HS-27A (cell line): ENCODE results near the gene MRPL24.

ENCODE experiments used
- DNase-seq: peaks from one replicate; pipeline ENCODE4 v3.0.0-alpha.2; 2012; ENCODE audit warnings: low read depth, missing footprints

Gene MRPL24

DNA sequence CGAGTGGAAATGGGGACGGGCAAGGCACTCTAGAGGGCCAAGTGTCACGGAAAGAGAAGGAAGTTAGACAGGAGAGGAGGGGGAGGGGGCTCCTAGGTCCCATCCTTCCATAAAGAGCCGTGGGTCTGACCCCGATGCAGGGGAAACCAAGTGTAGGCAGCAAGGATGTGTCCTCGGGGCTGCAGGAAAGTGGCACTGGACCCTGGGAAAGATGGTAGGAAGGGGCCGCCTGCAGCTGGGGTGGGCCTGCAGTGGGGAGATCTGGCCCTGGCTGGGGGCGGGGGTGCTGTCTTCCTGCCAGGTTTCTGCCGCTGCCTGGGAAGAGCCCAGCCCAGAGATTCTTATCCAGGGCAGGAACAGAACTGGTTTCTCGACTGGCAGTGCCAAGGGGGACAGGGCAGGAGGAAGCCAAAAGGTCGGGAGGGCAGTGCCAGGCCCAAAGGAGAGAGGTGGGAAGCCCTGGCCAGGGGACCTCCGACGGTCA is 48.4 kb downstream of the MRPL24 start:
- DNase-seq = no peak

DNA sequence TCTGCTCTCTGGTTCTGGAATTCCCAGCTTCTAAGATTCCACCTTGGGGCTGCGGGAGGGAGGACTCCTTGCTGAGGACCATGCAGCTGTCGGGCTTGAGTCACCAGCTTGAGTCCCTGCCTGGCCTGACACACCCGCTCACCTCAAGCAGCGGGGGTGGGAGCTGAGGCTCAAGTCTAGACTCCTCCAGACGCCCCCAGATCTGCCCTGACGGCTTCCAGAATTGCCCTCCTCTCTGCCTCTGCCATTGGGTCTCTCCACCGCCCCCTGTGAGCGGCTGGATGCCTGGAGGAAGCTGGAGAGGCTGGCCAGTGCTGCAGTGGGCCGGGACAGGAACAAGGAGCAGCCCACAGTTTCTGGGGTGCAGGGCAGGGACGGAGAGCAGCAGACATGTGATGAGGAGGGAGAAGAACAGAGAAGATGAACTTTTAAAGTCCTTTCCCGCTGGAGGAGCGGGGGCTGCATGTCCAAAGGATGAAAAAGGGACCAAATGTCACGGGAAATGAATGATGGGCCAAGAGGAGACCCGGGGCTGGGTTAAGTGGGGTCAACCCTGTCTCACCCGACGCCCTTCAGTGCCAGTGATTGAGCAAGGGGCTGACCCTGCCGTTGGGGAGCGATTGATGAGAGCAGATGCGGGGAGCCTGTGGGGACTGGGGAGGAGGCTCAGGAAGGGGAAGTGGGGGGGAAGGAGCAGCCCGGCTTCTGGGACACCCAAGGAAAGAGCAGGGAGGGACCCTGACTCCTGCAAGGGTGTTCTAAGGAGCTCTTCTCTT is 49.0 kb downstream of the MRPL24 start:
- no peak for DNase-seq

DNA sequence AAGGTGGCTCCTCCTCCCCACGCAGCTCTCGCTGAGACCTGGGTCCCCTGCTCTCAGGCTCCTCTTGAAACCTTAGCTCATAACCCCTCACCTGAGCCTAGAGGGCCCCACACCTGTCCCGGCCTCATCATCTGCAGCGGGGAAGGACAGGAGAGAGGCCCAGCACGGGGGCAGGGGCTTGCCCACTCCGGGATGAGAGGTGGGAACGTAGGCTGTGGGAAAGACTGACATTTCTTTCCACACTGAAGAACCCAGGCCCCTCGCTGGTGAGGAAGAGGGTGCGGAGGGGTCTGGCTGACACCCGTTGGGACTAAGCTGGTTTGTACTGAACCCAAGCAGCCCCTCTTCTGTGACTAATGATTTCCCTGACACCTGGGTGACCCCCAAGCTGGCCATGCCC is 49.7 kb downstream of the MRPL24 start:
- no peak for DNase-seq

- DNase-seq = no peak
Measured at GRCh38 chr1:156690675-156691036, 50.2 kb downstream of the MRPL24 start.

DNA sequence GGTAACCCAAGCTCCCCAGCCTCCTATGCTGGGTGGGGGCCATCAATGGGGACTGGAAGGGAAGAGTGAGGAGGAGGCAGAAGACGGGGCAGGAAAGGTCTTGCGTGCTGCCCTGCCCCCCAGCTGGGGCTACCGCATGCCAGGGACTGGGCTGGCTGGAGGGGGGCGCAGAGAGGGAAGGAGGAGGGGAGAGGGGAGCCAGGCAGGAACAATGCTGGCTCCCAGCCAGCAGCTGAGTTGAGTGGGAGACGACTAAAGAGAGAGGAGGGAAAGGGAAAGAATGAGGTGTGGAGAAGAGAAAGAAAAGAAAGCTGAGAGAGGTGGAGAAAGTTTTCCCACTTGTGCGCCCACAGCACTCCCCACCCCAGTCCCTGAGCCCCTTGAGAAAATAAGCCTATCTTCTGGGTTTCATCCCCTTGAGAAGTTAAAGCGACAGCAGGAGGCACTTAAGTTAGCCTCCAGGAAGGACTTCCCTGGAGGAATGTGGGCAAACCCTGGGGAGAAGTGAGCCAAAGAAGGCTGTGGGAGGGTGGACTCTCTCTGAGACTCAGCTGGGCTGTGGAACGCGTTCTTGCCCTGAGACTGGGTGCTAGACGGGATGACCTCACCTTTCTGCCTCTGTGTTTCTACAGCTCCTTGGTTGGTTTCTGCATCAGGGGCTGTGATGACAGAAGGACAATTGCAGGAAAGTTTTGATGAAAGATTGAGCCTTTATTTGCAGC is 50.8 kb downstream of the MRPL24 start:
- DNase-seq = no peak

- peak; percentile 49 for DNase-seq
Measured at GRCh38 chr1:156689035-156689952, 51.6 kb downstream of the MRPL24 start.
